ENCODE measurements around the gene PHGDH.
"Not testable (repeated sequence)": the region's sequence is repeated elsewhere in the genome, so short reads cannot be mapped to it uniquely, and the experiment has no call there.

Gene PHGDH

GRCh38 chr1:119696863-119697262 lies 14.9 kb upstream of the PHGDH start:
- not testable (repeated sequence) for DNase-seq (ENCODE audit: extremely low read depth in 1 of 2, low read depth in 1 of 2)

- no peak for DNase-seq (ENCODE audit: extremely low read depth in 1 of 2, low read depth in 1 of 2)
Measured at GRCh38 chr1:119697598-119697997, 14.1 kb upstream of the PHGDH start.

- DNase-seq (ENCODE audit: extremely low read depth in 1 of 2, low read depth in 1 of 2): no peak
Measured at GRCh38 chr1:119700326-119700725, 11.4 kb upstream of the PHGDH start.

- DNase-seq (ENCODE audit: extremely low read depth in 1 of 2, low read depth in 1 of 2): no peak
Measured at GRCh38 chr1:119701659-119702058, 10.1 kb upstream of the PHGDH start.

GRCh38 chr1:119702384-119702783 lies 9.3 kb upstream of the PHGDH start:
- no peak for DNase-seq (ENCODE audit: extremely low read depth in 1 of 2, low read depth in 1 of 2)

- DNase-seq (ENCODE audit: extremely low read depth in 1 of 2, low read depth in 1 of 2): no peak
Measured at GRCh38 chr1:119703666-119704450, 7.9 kb upstream of the PHGDH start.

- DNase-seq (ENCODE audit: extremely low read depth in 1 of 2, low read depth in 1 of 2): not testable (repeated sequence)
Measured at GRCh38 chr1:119706599-119706998, 5.1 kb upstream of the PHGDH start.

GRCh38 chr1:119711356-119711803 lies 354 bp upstream of the PHGDH start:
- DNase-seq (ENCODE audit: extremely low read depth in 1 of 2, low read depth in 1 of 2): not testable (repeated sequence)

GRCh38 chr1:119712342-119713038 lies 756 bp downstream of the PHGDH start:
- peak; percentile 50 to 70 for DNase-seq (ENCODE audit: extremely low read depth in 1 of 2, low read depth in 1 of 2)

GRCh38 chr1:119713039-119713748 lies 1.5 kb downstream of the PHGDH start:
- no peak for DNase-seq (ENCODE audit: extremely low read depth in 1 of 2, low read depth in 1 of 2)

GRCh38 chr1:119713749-119714456 lies 2.2 kb downstream of the PHGDH start:
- DNase-seq (ENCODE audit: extremely low read depth in 1 of 2, low read depth in 1 of 2): no peak

GRCh38 chr1:119714583-119714982 lies 2.8 kb downstream of the PHGDH start:
- no peak for DNase-seq (ENCODE audit: extremely low read depth in 1 of 2, low read depth in 1 of 2)

- no peak for DNase-seq (ENCODE audit: extremely low read depth in 1 of 2, low read depth in 1 of 2)
Measured at GRCh38 chr1:119715542-119715941, 3.8 kb downstream of the PHGDH start.

GRCh38 chr1:119718409-119718808 lies 6.7 kb downstream of the PHGDH start:
- DNase-seq (ENCODE audit: extremely low read depth in 1 of 2, low read depth in 1 of 2): no peak

- no peak for DNase-seq (ENCODE audit: extremely low read depth in 1 of 2, low read depth in 1 of 2)
Measured at GRCh38 chr1:119718972-119719371, 7.2 kb downstream of the PHGDH start.

GRCh38 chr1:119720866-119721440 lies 9.2 kb downstream of the PHGDH start:
- no peak for DNase-seq (ENCODE audit: extremely low read depth in 1 of 2, low read depth in 1 of 2)

- DNase-seq (ENCODE audit: extremely low read depth in 1 of 2, low read depth in 1 of 2): no peak
Measured at GRCh38 chr1:119721896-119722295, 10.2 kb downstream of the PHGDH start.

GRCh38 chr1:119724611-119725218 lies 13.0 kb downstream of the PHGDH start:
- DNase-seq (ENCODE audit: extremely low read depth in 1 of 2, low read depth in 1 of 2): no peak

- no peak for DNase-seq (ENCODE audit: extremely low read depth in 1 of 2, low read depth in 1 of 2)
Measured at GRCh38 chr1:119725626-119726025, 13.9 kb downstream of the PHGDH start.

GRCh38 chr1:119727991-119728390 lies 16.3 kb downstream of the PHGDH start:
- DNase-seq (ENCODE audit: extremely low read depth in 1 of 2, low read depth in 1 of 2): no peak

All from stimulated activated CD8-positive, alpha-beta memory T cell treated with anti-CD3 and anti-CD28 coated beads, Interleukin-7, amount 100 ng/mL, for 48 hours (primary cell).